Measurements from ENCODE around the gene FCGR3A. TPM values are rescaled to one million over a fixed set of nuclear protein-coding genes. Genes with fewer than 3 reads are reported as not detected.
"Not testable (repeated sequence)": the region's sequence is repeated elsewhere in the genome, so short reads cannot be mapped to it uniquely, and the experiment has no call there.

The FCGR3A gene
- total RNA-seq, 1 donor, result not detected

GRCh38 chr1:161562441-161562840 is 12.8 kb upstream of the FCGR3A start:
- not testable (repeated sequence) for H3K4me3 ChIP-seq (ENCODE audit: low read depth, low read length); DNase-seq (ENCODE audit: low read depth)

- TF ChIP-seq CTCF (IDR thresholded peaks at IDR 0.05; ENCODE audit: insufficient read depth, low read length), result peak; percentile 5
- DNase-seq (ENCODE audit: low read depth), result peak; percentile 42
- H3K4me3 ChIP-seq (ENCODE audit: low read depth, low read length), result not testable (repeated sequence)
Measured at GRCh38 chr1:161560960-161561715, 11.5 kb upstream of the FCGR3A start.

- not testable (repeated sequence) for DNase-seq (ENCODE audit: low read depth); H3K4me3 ChIP-seq (ENCODE audit: low read depth, low read length)
Measured at GRCh38 chr1:161557506-161558450, 8.2 kb upstream of the FCGR3A start.

- not testable (repeated sequence) for H3K4me3 ChIP-seq (ENCODE audit: low read depth, low read length); DNase-seq (ENCODE audit: low read depth)
Measured at GRCh38 chr1:161556990-161557389, 7.4 kb upstream of the FCGR3A start.

- H3K4me3 ChIP-seq (ENCODE audit: low read depth, low read length); DNase-seq (ENCODE audit: low read depth): not testable (repeated sequence)
Measured at GRCh38 chr1:161556143-161556542, 6.5 kb upstream of the FCGR3A start.

- not testable (repeated sequence) for H3K4me3 ChIP-seq (ENCODE audit: low read depth, low read length); DNase-seq (ENCODE audit: low read depth)
Measured at GRCh38 chr1:161554815-161555417, 5.3 kb upstream of the FCGR3A start.

GRCh38 chr1:161554340-161554739 is 4.7 kb upstream of the FCGR3A start:
- DNase-seq (ENCODE audit: low read depth); H3K4me3 ChIP-seq (ENCODE audit: low read depth, low read length): not testable (repeated sequence)

- DNase-seq (ENCODE audit: low read depth); H3K4me3 ChIP-seq (ENCODE audit: low read depth, low read length): not testable (repeated sequence)
Measured at GRCh38 chr1:161553631-161554030, 4.0 kb upstream of the FCGR3A start.

- not testable (repeated sequence) for DNase-seq (ENCODE audit: low read depth); H3K4me3 ChIP-seq (ENCODE audit: low read depth, low read length)
Measured at GRCh38 chr1:161550942-161551341, 1.3 kb upstream of the FCGR3A start.

GRCh38 chr1:161548749-161549406 is 740 bp downstream of the FCGR3A start:
- not testable (repeated sequence) for DNase-seq (ENCODE audit: low read depth); H3K4me3 ChIP-seq (ENCODE audit: low read depth, low read length)

- H3K4me3 ChIP-seq (ENCODE audit: low read depth, low read length); DNase-seq (ENCODE audit: low read depth): not testable (repeated sequence)
Measured at GRCh38 chr1:161547995-161548741, 1.4 kb downstream of the FCGR3A start.

GRCh38 chr1:161545005-161545731 is 4.5 kb downstream of the FCGR3A start:
- H3K4me3 ChIP-seq (ENCODE audit: low read depth, low read length); DNase-seq (ENCODE audit: low read depth): not testable (repeated sequence)

- DNase-seq (ENCODE audit: low read depth), result not testable (repeated sequence)
Measured at GRCh38 chr1:161543125-161543524, 6.5 kb downstream of the FCGR3A start.

GRCh38 chr1:161542091-161542559 is 7.5 kb downstream of the FCGR3A start:
- H3K4me3 ChIP-seq (ENCODE audit: low read depth, low read length); DNase-seq (ENCODE audit: low read depth): not testable (repeated sequence)

More at GRCh38 chr1:161543125-161543524, 6.5 kb downstream of the FCGR3A start:
- H3K4me3 ChIP-seq (ENCODE audit: low read depth, low read length), result not testable (repeated sequence)

- not testable (repeated sequence) for H3K4me3 ChIP-seq (ENCODE audit: low read depth, low read length); DNase-seq (ENCODE audit: low read depth)
Measured at GRCh38 chr1:161540570-161540960, 9.1 kb downstream of the FCGR3A start.

Measured in fibroblast of the aortic adventitia (primary cell).